HEK293 (cell line): Measurements from ENCODE around the gene RASGRP1.

Experiments
- CTCF ChIA-PET: fragments of 350-600 bp; formaldehyde crosslinking; extraction: SDS; loops from one replicate; lab custom pipeline; 2021; ENCODE audit warnings: antibody characterized with exemption; lab: Yijun Ruan, JAX
- POLR2A ChIA-PET: fragments of 300-600 bp; formaldehyde crosslinking; extraction: SDS; loops from one replicate; lab custom pipeline; 2020; ENCODE audit warnings: antibody characterized with exemption, inconsistent platforms; lab: Yijun Ruan, JAX
- H3K27ac ChIP-seq: fragments of 200-500 bp; sonication (Bioruptor generic); 2 replicates; pipeline ENCODE4 v1.5.1; 2014; ENCODE audit warnings: low read depth, low read length, control low read depth, inconsistent platforms; ENCODE audit errors: extremely low read depth
- H3K36me3 ChIP-seq, 2 experiments: fragments of 200-500 bp in 1 of 2; sonication (Bioruptor generic) in 1 of 2; 1 replicate in 1 of 2; 2 replicates in 1 of 2; pipeline ENCODE4 v1.5.1; 2014 to 2017; ENCODE audit warnings: inconsistent platforms in 2 of 2, low read length in 2 of 2; ENCODE audit not compliant: control insufficient read depth in 2 of 2, insufficient read depth in 1 of 2
- H3K4me1 ChIP-seq: fragments of 200-500 bp; sonication (Bioruptor generic); 2 replicates; pipeline ENCODE4 v1.5.1; 2014; ENCODE audit warnings: mild to moderate bottlenecking, low read length, inconsistent platforms; ENCODE audit not compliant: control insufficient read depth, insufficient read depth
- H3K4me3 ChIP-seq: 2 replicates; pipeline ENCODE4 v1.5.1; 2011; ENCODE audit warnings: low read depth, mild to moderate bottlenecking, control low read depth, low read length, moderate library complexity
- H3K9me3 ChIP-seq: fragments of 200-500 bp; sonication (Bioruptor generic); 2 replicates; pipeline ENCODE4 v1.5.1; 2014; ENCODE audit warnings: low read depth, low read length, inconsistent platforms; ENCODE audit not compliant: control insufficient read depth, insufficient read depth
- BCL11A ChIP-seq: fragments of 450-650 bp; formaldehyde crosslinking; IDR thresholded peaks from 2 replicates; pipeline ENCODE4 v1.5.1; 2016; ENCODE audit warnings: low read depth, missing biosample characterization, missing genetic modification characterization
- BCL6B ChIP-seq: fragments of 450-650 bp; formaldehyde crosslinking; IDR thresholded peaks from 2 replicates; pipeline ENCODE4 v1.5.1; 2017; ENCODE audit warnings: missing biosample characterization, missing genetic modification characterization
- MYNN ChIP-seq: fragments of 450-650 bp; formaldehyde crosslinking; IDR thresholded peaks from 2 replicates; pipeline ENCODE4 v1.5.1; 2016; ENCODE audit warnings: missing biosample characterization, missing genetic modification characterization, borderline replicate concordance
- PRDM10 ChIP-seq: fragments of 450-650 bp; formaldehyde crosslinking; IDR thresholded peaks from 2 replicates; pipeline ENCODE4 v1.5.1; 2016; ENCODE audit warnings: missing biosample characterization, missing genetic modification characterization
- PRDM4 ChIP-seq: fragments of 450-650 bp; formaldehyde crosslinking; IDR thresholded peaks from 2 replicates; pipeline ENCODE4 v1.5.1; 2017; ENCODE audit warnings: missing biosample characterization, missing genetic modification characterization
- PRDM6 ChIP-seq: fragments of 450-650 bp; formaldehyde crosslinking; IDR thresholded peaks from 2 replicates; pipeline ENCODE4 v1.5.1; 2017; ENCODE audit warnings: missing biosample characterization, missing genetic modification characterization
- RBAK ChIP-seq: fragments of 450-650 bp; formaldehyde crosslinking; IDR thresholded peaks from 2 replicates; pipeline ENCODE4 v1.5.1; 2016; ENCODE audit warnings: missing biosample characterization, missing genetic modification characterization
- SALL2 ChIP-seq: fragments of 450-650 bp; formaldehyde crosslinking; IDR thresholded peaks from 2 replicates; pipeline ENCODE4 v1.5.0; 2017; ENCODE audit warnings: missing biosample characterization, mild to moderate bottlenecking, missing genetic modification characterization, borderline replicate concordance
- ZBTB7A ChIP-seq: fragments of 450-650 bp; formaldehyde crosslinking; IDR thresholded peaks from 2 replicates; pipeline ENCODE4 v1.5.1; 2016; ENCODE audit warnings: low read depth, missing biosample characterization, missing genetic modification characterization
- ZFP37 ChIP-seq: fragments of 450-650 bp; formaldehyde crosslinking; IDR thresholded peaks from 2 replicates; pipeline ENCODE4 v1.5.1; 2016; ENCODE audit warnings: missing biosample characterization, missing genetic modification characterization
- ZNF114 ChIP-seq: fragments of 450-650 bp; formaldehyde crosslinking; IDR thresholded peaks from 2 replicates; pipeline ENCODE4 v1.5.0; 2017; ENCODE audit warnings: missing biosample characterization, missing genetic modification characterization
- ZNF18 ChIP-seq: fragments of 450-650 bp; formaldehyde crosslinking; IDR thresholded peaks from 2 replicates; pipeline ENCODE4 v1.5.1; 2016; ENCODE audit warnings: missing biosample characterization, missing genetic modification characterization
- ZNF26 ChIP-seq: fragments of 450-650 bp; formaldehyde crosslinking; IDR thresholded peaks from 2 replicates; pipeline ENCODE4 v1.5.1; 2016; ENCODE audit warnings: missing biosample characterization, missing genetic modification characterization
- ZNF280D ChIP-seq: fragments of 450-650 bp; formaldehyde crosslinking; IDR thresholded peaks from 2 replicates; pipeline ENCODE4 v1.5.1; 2016; ENCODE audit warnings: missing biosample characterization, missing genetic modification characterization
- ZNF416 ChIP-seq: fragments of 450-650 bp; formaldehyde crosslinking; IDR thresholded peaks from 2 replicates; pipeline ENCODE4 v1.5.1; 2016; ENCODE audit warnings: missing biosample characterization, missing genetic modification characterization
- ZNF423 ChIP-seq: fragments of 450-650 bp; formaldehyde crosslinking; IDR thresholded peaks from 2 replicates; pipeline ENCODE4 v1.5.1; 2016; ENCODE audit warnings: missing biosample characterization, missing genetic modification characterization
- ZNF488 ChIP-seq: fragments of 450-650 bp; formaldehyde crosslinking; IDR thresholded peaks from 2 replicates; pipeline ENCODE4 v1.5.1; 2016; ENCODE audit warnings: missing biosample characterization, missing genetic modification characterization
- ZNF521 ChIP-seq: fragments of 450-650 bp; formaldehyde crosslinking; IDR thresholded peaks from 2 replicates; pipeline ENCODE4 v1.5.1; 2017; ENCODE audit warnings: missing biosample characterization, mild to moderate bottlenecking, missing genetic modification characterization
- ZNF555 ChIP-seq: fragments of 450-650 bp; formaldehyde crosslinking; conservative IDR thresholded peaks from 2 replicates; pipeline ENCODE4 v1.5.1; 2017; ENCODE audit warnings: missing biosample characterization, mild to moderate bottlenecking, missing genetic modification characterization, inconsistent platforms
- ZNF660 ChIP-seq: fragments of 450-650 bp; IDR thresholded peaks from 2 replicates; pipeline ENCODE4 v1.5.1; 2018; ENCODE audit warnings: missing biosample characterization, mild to moderate bottlenecking, missing genetic modification characterization
- ZNF664 ChIP-seq: fragments of 450-650 bp; formaldehyde crosslinking; IDR thresholded peaks from 2 replicates; pipeline ENCODE4 v1.5.1; 2016; ENCODE audit warnings: missing biosample characterization, missing genetic modification characterization

The RASGRP1 gene

GRCh38 chr15:38576261-38576660 is 11.6 kb upstream of the RASGRP1 start (continued):
- TF ChIP-seq ZNF26 (no peak), ZBTB7A (tag by site-specific recombination) (no peak), PRDM4 (tag by site-specific recombination) (no peak), ZFP37 (no peak), ZNF521 (tag by site-specific recombination) (no peak), ZNF280D (no peak), PRDM10 (tag by site-specific recombination) (no peak), ZNF114 (tag by site-specific recombination) (no peak), SALL2 (tag by site-specific recombination) (no peak), ZNF488 (no peak), BCL6B (tag by site-specific recombination) (no peak), RBAK (tag by site-specific recombination) (no peak)
- TF ChIP-seq, all 188 proteins: peak for 0

- Histone ChIP-seq H3K4me1 (no peaks in the 10 kb centered on the region), H3K9me3 (no peaks in the 10 kb centered on the region), H3K4me3 (no peak overlapping the region), H3K36me3 (no peaks in the 10 kb centered on the region), H3K27ac (no peak overlapping the region)
- CTCF ChIA-PET: interaction anchor here (1.4 kb wide), 1 partner anchor 10 kb away, joined by 3 read pairs; no protein-coding TSS in a partner anchor
- POLR2A ChIA-PET: no interaction called here
- TF ChIP-seq ZNF555 (tag by site-specific recombination) (no peak), BCL11A (tag by site-specific recombination) (no peak), MYNN (tag by site-specific recombination) (no peak), PRDM6 (tag by site-specific recombination) (no peak), ZNF660 (no peak), ZNF416 (tag by site-specific recombination) (no peak), ZNF18 (tag by site-specific recombination) (no peak), ZNF664 (tag by site-specific recombination) (no peak), ZNF423 (no peak)
These were observed 665 bp upstream of the RASGRP1 start for GRCh38 chr15:38565287-38565670.
